K562 (cell line): Measurements from ENCODE around the gene OST4. TPM values are rescaled to one million over a fixed set of nuclear protein-coding genes. Genes with fewer than 3 reads are reported as not detected.

Experiments
- ASH1L ChIP-seq: fragments of 450-650 bp; IDR thresholded peaks from 2 replicates; pipeline ENCODE4 v1.6.1; 2018; ENCODE audit warnings: borderline replicate concordance, mild to moderate bottlenecking, low read depth; ENCODE audit not compliant: partially characterized antibody
- CHD4 ChIP-seq: fragments of 200-600 bp; sonication (generic); IDR thresholded peaks from 3 replicates; pipeline ENCODE4 v1.6.1; 2012; ENCODE audit warnings: low read depth, mild to moderate bottlenecking, mixed read lengths, low read length, inconsistent platforms; ENCODE audit not compliant: insufficient read depth, insufficient replicate concordance, poor library complexity, severe bottlenecking
- CSDE1 ChIP-seq, 2 experiments: fragments of 450-650 bp; IDR thresholded peaks; 2 replicates each; pipeline ENCODE4 v1.6.1; 2016; ENCODE audit warnings: mild to moderate bottlenecking in 1 of 2
- EGR1 ChIP-seq: fragments of 450-650 bp; conservative IDR thresholded peaks from 2 replicates; pipeline ENCODE4 v1.6.1; 2017; ENCODE audit warnings: mild to moderate bottlenecking
- FOXP1 ChIP-seq: sonication (generic); formaldehyde crosslinking; IDR thresholded peaks from 2 replicates; pipeline ENCODE4 v1.8.0; 2022; ENCODE audit warnings: mild to moderate bottlenecking, missing genetic modification reagents
- HSF4 ChIP-seq: fragments of 250-450 bp; sonication (Bioruptor Pico); IDR thresholded peaks from 2 replicates; pipeline ENCODE4 v2.1.2; 2022; ENCODE audit warnings: mild to moderate bottlenecking, moderate library complexity, borderline replicate concordance
- ILK ChIP-seq: fragments of 450-650 bp; IDR thresholded peaks from 2 replicates; pipeline ENCODE4 v1.6.1; 2016; ENCODE audit warnings: missing genetic modification characterization, low read depth, mild to moderate bottlenecking, missing compliant biosample characterization, moderate library complexity, borderline replicate concordance
- KAT7 ChIP-seq: sonication (generic); formaldehyde crosslinking; IDR thresholded peaks from 2 replicates; pipeline ENCODE4 v1.8.0; 2022; ENCODE audit warnings: missing genetic modification reagents, mild to moderate bottlenecking, borderline replicate concordance
- PHF8 ChIP-seq: fragments of 200-600 bp; sonication (generic); IDR thresholded peaks from 2 replicates; pipeline ENCODE4 v1.6.1; 2012; ENCODE audit warnings: mixed run types, mild to moderate bottlenecking, inconsistent platforms, low read length, moderate library complexity, borderline replicate concordance
- RBFOX2 ChIP-seq: fragments of 200-400 bp; formaldehyde crosslinking; IDR thresholded peaks from 2 replicates; pipeline ENCODE4 v1.6.1; 2017; ENCODE audit warnings: low read depth, mild to moderate bottlenecking, low read length, moderate library complexity
- RBM25 ChIP-seq: fragments of 200-400 bp; formaldehyde crosslinking; IDR thresholded peaks from 2 replicates; pipeline ENCODE4 v1.6.1; 2018; ENCODE audit warnings: low read length, low read depth, moderate library complexity; ENCODE audit not compliant: severe bottlenecking
- RFX1 ChIP-seq: fragments of 450-650 bp; IDR thresholded peaks from 2 replicates; pipeline ENCODE4 v1.6.1; 2016; ENCODE audit warnings: mild to moderate bottlenecking, moderate library complexity
- ZNF282 ChIP-seq: sonication (generic); formaldehyde crosslinking; IDR thresholded peaks from 2 replicates; pipeline ENCODE4 v1.8.1; 2023; ENCODE audit warnings: missing genetic modification reagents
- ZNF431 ChIP-seq: sonication (generic); formaldehyde crosslinking; IDR thresholded peaks from 2 replicates; pipeline ENCODE4 v1.8.0; 2022; ENCODE audit warnings: mild to moderate bottlenecking, missing genetic modification reagents
- polyA plus RNA-seq, 8 experiments: library from polyadenylated mRNA; depleted of rRNA in 4 of 8; stranded (reverse) in 5 of 8; unstranded in 3 of 8; fragments of >200 nt; fragmentation: Nextera tagmentation in 2 of 8; fragmentation: Illumina TruSeq in 1 of 8; extraction: Ambion mirVana in 2 of 8; extraction: Trizol in 1 of 8; gene quantifications; 2 replicates each; pipeline versions ENCODE4 v1.2.1 to v1.2.3, GENCODE V29; 2011 to 2014; ENCODE audit warnings: inconsistent platforms in 1 of 8, missing spikeins in 1 of 8
- total RNA-seq, 7 experiments: library from RNA; depleted of rRNA in 6 of 7; stranded (reverse); fragments of >200 nt in 6 of 7; fragmentation: Illumina TruSeq in 2 of 7; extraction: Trizol in 2 of 7; gene quantifications; 2 replicates each; pipeline versions ENCODE4 v1.2.1 to v1.2.3, GENCODE V29; 2011 to 2021; ENCODE audit warnings: low replicate concordance in 1 of 7
- TF ChIP-seq, protein P1 (sequence below), 2 experiments: fragments of 250-450 bp in 1 of 2; fragments of 450-650 bp in 1 of 2; sonication (Bioruptor Pico) in 1 of 2; IDR thresholded peaks; 2 replicates each; pipeline versions ENCODE4 v1.6.1 to v1.8.0; 2016 to 2021; ENCODE audit warnings: mild to moderate bottlenecking in 2 of 2, moderate library complexity in 2 of 2, missing compliant biosample characterization in 1 of 2, missing genetic modification characterization in 1 of 2
- TF ChIP-seq, protein P2 (sequence below): sonication (generic); formaldehyde crosslinking; IDR thresholded peaks from 2 replicates; pipeline ENCODE4 v1.8.1; 2022; ENCODE audit warnings: missing genetic modification reagents
- TF ChIP-seq, protein P3 (sequence below): fragments of 200-400 bp; formaldehyde crosslinking; IDR thresholded peaks from 2 replicates; pipeline ENCODE4 v1.6.1; 2017; ENCODE audit warnings: mild to moderate bottlenecking, low read depth, low read length, moderate library complexity
- TF ChIP-seq, protein P4 (sequence below): sonication (generic); formaldehyde crosslinking; IDR thresholded peaks from 2 replicates; pipeline ENCODE4 v1.8.1; 2023; ENCODE audit warnings: mild to moderate bottlenecking, missing genetic modification reagents, moderate library complexity

Gene OST4
- total and polyA plus RNA-seq, 9 of the 15 experiments (the other 6 are each of a cell fraction or from before 2014, with no cell fraction given), result 186 to 1,155 (median 355) TPM

DNA sequence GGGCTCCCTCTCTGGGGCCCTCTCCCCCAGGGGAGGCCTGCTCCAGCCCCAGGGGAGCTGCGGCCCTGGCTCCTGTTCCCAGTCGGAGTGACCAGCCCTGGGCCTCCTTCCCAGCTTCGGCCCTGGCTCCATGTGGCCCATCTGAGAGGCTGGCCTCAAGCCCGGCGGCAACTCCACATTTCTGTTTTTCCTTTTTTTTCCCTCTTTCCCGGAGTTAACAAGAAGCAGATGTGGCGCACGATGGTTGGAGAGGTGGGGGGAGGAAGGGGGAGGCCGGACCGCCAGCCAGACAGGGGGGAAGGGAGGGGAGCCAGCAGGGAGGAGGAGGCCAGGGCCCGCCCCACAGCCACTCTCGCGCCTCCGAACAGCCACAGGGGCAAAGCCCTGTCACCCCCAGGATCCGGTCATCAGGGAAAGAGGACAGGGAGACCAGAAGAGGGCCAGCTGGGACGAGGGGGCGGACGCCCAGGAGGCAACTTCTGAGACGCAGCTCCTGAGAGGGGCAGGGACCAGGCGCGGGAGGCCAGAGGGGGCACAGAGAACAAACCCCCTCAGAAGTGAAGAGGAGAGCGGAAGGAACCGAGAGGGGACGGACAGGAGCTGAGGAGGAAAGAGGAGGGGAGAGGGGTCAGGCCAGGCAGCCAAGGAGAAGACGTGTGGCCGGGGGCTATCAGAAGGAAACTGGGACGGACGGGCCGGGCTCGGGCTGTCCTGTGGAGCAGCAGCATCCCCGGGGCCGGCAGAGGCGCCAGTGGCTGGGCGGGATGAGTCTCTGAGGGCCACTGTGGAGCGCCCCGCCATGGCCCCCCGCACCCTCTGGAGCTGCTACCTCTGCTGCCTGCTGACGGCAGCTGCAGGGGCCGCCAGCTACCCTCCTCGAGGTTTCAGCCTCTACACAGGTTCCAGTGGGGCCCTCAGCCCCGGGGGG lies 7.1 kb upstream of the OST4 start, which contains the start of gene EMILIN1 (continued):
- TF ChIP-seq, protein P1, sequence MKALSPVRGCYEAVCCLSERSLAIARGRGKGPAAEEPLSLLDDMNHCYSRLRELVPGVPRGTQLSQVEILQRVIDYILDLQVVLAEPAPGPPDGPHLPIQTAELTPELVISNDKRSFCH (CRISPR knock-in tag; IDR thresholded peaks at IDR 0.05), result no peak
- TF ChIP-seq, protein P1 (tag; IDR thresholded peaks at IDR 0.05), result no peak
- no peak for TF ChIP-seq KAT7 (CRISPR knock-in tag)
- no peak for TF ChIP-seq CHD4
- no peak for TF ChIP-seq ZNF282 (CRISPR knock-in tag)
- TF ChIP-seq HSF4 (CRISPR knock-in tag), result no peak
- no peak for TF ChIP-seq CSDE1 (IDR thresholded peaks at IDR 0.05)
- peak; percentile 53; the same call in 1 of the 2 replicates for TF ChIP-seq EGR1
- TF ChIP-seq PHF8, result no peak
- no peak for TF ChIP-seq RBM25
- TF ChIP-seq FOXP1, result no peak
- TF ChIP-seq, protein P2, sequence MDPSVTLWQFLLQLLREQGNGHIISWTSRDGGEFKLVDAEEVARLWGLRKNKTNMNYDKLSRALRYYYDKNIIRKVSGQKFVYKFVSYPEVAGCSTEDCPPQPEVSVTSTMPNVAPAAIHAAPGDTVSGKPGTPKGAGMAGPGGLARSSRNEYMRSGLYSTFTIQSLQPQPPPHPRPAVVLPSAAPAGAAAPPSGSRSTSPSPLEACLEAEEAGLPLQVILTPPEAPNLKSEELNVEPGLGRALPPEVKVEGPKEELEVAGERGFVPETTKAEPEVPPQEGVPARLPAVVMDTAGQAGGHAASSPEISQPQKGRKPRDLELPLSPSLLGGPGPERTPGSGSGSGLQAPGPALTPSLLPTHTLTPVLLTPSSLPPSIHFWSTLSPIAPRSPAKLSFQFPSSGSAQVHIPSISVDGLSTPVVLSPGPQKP (CRISPR knock-in tag), result no peak
- TF ChIP-seq, protein P3, sequence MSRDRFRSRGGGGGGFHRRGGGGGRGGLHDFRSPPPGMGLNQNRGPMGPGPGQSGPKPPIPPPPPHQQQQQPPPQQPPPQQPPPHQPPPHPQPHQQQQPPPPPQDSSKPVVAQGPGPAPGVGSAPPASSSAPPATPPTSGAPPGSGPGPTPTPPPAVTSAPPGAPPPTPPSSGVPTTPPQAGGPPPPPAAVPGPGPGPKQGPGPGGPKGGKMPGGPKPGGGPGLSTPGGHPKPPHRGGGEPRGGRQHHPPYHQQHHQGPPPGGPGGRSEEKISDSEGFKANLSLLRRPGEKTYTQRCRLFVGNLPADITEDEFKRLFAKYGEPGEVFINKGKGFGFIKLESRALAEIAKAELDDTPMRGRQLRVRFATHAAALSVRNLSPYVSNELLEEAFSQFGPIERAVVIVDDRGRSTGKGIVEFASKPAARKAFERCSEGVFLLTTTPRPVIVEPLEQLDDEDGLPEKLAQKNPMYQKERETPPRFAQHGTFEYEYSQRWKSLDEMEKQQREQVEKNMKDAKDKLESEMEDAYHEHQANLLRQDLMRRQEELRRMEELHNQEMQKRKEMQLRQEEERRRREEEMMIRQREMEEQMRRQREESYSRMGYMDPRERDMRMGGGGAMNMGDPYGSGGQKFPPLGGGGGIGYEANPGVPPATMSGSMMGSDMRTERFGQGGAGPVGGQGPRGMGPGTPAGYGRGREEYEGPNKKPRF, result no peak
- TF ChIP-seq RFX1, result no peak
- TF ChIP-seq ILK (tag), result no peak
- TF ChIP-seq, protein P4, sequence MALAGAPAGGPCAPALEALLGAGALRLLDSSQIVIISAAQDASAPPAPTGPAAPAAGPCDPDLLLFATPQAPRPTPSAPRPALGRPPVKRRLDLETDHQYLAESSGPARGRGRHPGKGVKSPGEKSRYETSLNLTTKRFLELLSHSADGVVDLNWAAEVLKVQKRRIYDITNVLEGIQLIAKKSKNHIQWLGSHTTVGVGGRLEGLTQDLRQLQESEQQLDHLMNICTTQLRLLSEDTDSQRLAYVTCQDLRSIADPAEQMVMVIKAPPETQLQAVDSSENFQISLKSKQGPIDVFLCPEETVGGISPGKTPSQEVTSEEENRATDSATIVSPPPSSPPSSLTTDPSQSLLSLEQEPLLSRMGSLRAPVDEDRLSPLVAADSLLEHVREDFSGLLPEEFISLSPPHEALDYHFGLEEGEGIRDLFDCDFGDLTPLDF (CRISPR knock-in tag), result no peak
- TF ChIP-seq ASH1L, result no peak
- peak; percentile 16; the same call in 1 of the 2 replicates for TF ChIP-seq RBFOX2
- TF ChIP-seq ZNF431 (CRISPR knock-in tag), result no peak
